AG09319 (cell line): ENCODE measurements around the gene AVPR2.

Experiments
- DNase-seq: peaks from one replicate; pipeline ENCODE4 v3.0.0-alpha.2; 2010; ENCODE audit warnings: low read depth; ENCODE audit errors: extremely low read depth
- TF ChIP-seq, protein P1 (sequence below): IDR thresholded peaks from 2 replicates; pipeline ENCODE4 v1.5.1; 2011; ENCODE audit warnings: low read depth, mild to moderate bottlenecking, inconsistent platforms, low read length, moderate library complexity

Gene AVPR2

DNA sequence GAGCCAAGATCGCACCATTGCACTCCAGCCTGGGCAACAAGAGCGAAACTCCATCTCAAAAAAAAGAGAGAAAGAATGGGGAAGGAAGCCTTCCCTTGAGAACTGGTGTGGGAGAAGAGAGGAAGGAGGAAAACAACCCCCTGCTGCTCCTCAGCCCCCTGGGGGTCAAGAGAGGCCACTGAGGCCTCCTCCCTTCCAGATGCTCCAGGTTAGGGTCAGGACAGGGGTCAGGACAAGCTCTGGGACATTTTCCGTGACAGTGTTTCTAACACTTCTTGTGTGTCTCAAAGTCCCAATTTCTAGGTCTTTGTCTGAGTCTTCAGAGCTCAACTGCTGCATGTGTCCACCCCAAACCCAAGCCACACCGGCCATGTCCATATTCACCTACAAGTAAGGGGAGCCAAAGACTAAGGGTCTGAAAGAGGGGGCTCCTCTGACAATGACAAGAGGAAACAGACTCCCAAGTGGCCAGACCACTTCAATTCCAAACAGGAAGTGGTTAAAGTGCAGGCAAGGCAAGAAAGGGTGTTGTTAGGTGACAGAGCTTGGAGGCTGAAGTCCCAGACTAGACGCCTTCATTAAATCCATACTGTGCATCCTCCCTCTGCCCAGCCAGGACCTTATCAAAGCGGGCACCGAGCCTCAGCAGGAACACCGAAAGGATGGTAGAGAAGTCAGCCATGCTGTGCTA lies 26.8 kb upstream of the AVPR2 start:
- no peak for DNase-seq
- TF ChIP-seq, protein P1, sequence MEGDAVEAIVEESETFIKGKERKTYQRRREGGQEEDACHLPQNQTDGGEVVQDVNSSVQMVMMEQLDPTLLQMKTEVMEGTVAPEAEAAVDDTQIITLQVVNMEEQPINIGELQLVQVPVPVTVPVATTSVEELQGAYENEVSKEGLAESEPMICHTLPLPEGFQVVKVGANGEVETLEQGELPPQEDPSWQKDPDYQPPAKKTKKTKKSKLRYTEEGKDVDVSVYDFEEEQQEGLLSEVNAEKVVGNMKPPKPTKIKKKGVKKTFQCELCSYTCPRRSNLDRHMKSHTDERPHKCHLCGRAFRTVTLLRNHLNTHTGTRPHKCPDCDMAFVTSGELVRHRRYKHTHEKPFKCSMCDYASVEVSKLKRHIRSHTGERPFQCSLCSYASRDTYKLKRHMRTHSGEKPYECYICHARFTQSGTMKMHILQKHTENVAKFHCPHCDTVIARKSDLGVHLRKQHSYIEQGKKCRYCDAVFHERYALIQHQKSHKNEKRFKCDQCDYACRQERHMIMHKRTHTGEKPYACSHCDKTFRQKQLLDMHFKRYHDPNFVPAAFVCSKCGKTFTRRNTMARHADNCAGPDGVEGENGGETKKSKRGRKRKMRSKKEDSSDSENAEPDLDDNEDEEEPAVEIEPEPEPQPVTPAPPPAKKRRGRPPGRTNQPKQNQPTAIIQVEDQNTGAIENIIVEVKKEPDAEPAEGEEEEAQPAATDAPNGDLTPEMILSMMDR: no peak

DNA sequence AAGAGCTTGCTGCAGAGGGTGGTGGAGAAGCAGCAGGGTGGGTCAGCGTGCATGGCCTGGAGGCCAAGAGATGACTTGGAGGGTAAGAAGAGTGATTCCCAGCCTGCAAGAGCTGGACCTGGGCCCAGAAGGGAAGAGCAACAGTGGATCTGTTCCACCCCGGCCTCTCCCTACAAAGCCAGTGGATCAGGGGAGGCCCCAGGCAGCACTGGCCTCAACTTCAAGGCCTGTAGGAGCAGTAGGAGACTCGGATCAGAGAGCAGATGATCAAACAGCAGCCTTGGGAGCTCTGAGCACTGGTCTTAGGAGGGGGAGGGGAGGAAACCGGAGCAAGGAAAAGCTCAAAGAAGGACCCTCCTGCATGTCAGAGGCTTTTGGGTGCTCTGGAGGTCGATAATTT lies 26.1 kb upstream of the AVPR2 start:
- no peak for DNase-seq
- TF ChIP-seq, protein P1: no peak

DNA sequence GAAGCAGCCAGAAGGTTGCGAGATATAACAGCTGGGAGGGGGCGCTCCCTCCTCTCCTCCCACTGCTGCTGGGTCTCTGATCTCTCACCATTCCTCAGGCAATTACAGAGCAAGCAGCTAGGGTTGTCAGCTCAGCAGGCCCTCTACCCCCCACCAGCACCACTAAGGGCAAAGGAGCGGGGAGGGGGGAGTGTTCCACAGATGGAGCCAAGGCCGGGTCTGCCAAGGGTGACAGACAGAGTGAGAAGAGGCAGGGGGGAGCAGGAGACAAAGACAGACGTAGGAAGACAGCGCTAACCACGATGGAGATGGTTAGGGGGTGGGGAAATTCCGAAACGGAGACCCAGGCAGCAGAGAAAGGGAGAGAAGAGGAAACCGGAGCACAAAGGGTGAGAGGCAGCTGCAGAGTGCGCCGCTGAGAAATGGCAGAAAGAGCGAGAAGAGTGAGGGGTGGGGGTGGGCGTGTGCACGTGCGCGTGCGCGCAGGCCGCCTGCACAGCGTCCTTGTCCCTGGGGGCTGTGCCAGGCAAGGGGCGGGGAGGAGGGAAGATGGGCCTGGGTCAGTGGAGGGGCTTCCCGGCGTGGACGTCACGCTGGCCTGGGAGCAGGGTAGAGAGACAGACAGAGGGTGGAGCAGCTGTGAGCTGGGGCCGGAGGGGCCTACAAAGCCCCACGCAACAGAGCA lies 25.4 kb upstream of the AVPR2 start:
- TF ChIP-seq, protein P1: no peak
- DNase-seq: no peak

DNA sequence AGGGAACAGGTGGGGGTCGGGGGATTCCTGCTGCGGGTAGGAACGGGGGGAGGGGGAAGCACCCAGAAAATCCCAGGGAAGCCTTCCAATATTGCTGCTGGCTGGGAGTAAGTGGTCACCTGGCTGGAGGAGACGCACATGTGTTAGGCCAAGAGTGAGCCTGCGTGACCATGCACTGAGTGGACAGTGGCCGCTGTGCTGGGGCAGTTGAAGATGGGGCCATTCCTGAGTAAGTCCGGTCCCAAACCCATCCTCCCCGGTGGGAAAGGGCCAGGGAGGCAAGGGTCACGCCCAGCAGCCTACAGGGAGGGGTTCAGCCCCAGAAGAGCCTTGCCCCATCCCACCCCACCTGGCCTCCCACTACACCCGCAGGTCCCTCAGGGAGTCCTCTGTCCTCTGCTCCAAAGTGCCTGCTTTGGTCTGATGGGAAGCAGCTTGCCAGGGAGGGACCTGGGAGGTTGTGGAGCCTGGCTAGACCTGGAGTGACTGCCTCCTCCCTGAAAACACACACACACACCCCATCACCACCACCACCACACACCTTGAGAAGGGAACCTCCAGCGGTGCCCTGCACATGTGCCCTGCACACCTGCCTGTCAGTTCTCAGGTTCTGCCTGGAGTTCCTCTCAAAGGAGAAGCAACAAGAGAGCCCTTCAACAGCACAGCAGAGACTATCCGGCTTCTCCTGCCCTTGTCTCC lies 24.6 kb upstream of the AVPR2 start:
- TF ChIP-seq, protein P1: no peak
- no peak for DNase-seq

DNA sequence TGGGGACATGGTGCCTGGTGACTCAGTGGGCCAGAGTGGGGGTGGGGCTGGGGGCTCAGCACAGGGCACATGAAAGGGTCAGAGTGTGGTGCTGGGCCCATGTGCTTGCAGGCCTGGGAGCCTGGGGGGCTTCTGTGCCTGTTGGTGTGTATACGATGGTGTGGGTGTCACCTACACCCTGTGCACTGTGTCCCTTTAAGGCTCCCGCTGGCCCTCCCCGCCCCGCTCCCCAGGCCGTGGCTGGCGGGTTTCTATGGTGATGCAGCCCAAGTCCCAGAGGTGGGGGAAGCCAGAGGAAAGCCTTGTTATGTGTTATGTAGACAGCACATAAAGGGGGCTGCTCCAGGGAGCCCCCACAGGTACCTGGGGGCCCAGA lies 24.0 kb upstream of the AVPR2 start:
- TF ChIP-seq, protein P1: no peak
- DNase-seq: no peak

DNA sequence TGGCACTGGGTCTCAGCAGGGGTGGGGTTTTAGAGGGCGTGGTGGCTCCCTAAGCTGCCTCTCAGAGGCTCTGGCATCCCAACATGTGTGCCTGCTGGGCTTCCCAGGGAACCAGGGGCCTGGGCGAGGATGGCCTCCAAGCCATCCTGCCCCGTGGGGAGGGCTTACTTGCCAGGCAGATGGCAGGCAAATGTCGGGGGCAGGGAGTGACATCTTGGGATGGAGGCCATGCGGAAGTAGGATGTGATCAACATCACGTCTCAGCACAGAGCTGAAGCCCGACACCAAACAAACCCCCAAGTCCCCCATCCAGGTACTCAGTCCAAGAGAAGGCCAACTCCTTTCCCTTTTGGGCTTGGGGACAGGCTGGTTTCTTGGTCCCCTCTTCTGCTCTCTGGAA lies 23.2 kb upstream of the AVPR2 start:
- no peak for DNase-seq
- TF ChIP-seq, protein P1: no peak

DNA sequence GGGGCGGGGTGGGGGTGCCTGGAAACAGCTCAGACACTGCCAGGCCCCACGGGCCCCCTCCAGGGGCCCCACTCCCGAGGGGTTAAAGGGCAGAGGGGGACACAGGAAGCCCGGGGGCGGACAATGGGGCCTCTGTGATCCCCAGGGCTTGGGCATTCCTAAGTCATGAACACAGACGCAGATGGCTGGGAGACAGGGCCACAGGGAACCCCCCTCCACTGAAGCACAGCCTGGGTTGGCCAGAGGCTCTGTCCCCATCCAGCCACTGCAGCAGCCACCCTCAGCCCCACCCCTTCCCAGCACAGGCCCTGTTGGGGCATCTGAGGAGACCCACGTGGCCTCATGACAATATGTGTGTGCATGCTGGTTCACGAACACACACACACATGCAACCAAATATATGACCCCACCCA lies 22.4 kb upstream of the AVPR2 start:
- TF ChIP-seq, protein P1: no peak
- no peak for DNase-seq
